ENCODE measurements around the gene SRRM4.

DNA sequence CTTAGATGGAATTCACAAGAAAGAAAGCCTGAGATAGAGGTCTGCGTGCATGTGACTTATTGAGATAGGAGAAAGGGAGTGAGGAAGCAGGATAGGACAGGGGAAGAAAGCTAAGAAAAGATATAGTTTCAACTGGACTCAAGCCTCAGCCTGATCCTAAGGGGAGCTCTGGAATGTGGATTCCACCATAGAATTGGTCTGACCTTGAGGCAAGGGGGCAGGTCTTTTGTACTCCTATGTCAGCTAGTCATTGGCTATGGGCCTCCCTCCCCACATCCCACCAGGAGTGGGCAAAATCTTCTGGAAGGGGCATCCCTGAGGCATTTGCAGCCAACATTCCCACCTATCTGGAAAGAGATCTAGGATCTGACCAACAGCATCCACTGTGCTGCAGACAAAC is 108.9 kb downstream of the SRRM4 start:
- no peak for TF ChIP-seq RAD21 (IDR thresholded peaks at IDR 0.05)
- no peak for TF ChIP-seq NR2F2 (IDR thresholded peaks at IDR 0.05)
- TF ChIP-seq, protein P1, sequence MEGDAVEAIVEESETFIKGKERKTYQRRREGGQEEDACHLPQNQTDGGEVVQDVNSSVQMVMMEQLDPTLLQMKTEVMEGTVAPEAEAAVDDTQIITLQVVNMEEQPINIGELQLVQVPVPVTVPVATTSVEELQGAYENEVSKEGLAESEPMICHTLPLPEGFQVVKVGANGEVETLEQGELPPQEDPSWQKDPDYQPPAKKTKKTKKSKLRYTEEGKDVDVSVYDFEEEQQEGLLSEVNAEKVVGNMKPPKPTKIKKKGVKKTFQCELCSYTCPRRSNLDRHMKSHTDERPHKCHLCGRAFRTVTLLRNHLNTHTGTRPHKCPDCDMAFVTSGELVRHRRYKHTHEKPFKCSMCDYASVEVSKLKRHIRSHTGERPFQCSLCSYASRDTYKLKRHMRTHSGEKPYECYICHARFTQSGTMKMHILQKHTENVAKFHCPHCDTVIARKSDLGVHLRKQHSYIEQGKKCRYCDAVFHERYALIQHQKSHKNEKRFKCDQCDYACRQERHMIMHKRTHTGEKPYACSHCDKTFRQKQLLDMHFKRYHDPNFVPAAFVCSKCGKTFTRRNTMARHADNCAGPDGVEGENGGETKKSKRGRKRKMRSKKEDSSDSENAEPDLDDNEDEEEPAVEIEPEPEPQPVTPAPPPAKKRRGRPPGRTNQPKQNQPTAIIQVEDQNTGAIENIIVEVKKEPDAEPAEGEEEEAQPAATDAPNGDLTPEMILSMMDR (IDR thresholded peaks at IDR 0.05; ENCODE audit: low read depth, low read length, missing input control), result no peak
- TF ChIP-seq FOXA1 (IDR thresholded peaks at IDR 0.05), result no peak
- no peak for TF ChIP-seq TAF1 (conservative IDR thresholded peaks at IDR 0.05)
- no peak for TF ChIP-seq SP1 (IDR thresholded peaks at IDR 0.05)
- no peak for TF ChIP-seq EGR1 (IDR thresholded peaks at IDR 0.05; ENCODE audit: low read depth in 2 of 2)
- no peak for TF ChIP-seq HNF4G (IDR thresholded peaks at IDR 0.05)
- no peak for TF ChIP-seq GABPA (IDR thresholded peaks at IDR 0.05 in 1 of 2, conservative IDR thresholded peaks at IDR 0.05 in 1 of 2)
- TF ChIP-seq, protein P2, sequence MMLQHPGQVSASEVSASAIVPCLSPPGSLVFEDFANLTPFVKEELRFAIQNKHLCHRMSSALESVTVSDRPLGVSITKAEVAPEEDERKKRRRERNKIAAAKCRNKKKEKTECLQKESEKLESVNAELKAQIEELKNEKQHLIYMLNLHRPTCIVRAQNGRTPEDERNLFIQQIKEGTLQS (IDR thresholded peaks at IDR 0.05), result no peak
- TF ChIP-seq JUND (IDR thresholded peaks at IDR 0.05), result no peak
- TF ChIP-seq, protein P3, sequence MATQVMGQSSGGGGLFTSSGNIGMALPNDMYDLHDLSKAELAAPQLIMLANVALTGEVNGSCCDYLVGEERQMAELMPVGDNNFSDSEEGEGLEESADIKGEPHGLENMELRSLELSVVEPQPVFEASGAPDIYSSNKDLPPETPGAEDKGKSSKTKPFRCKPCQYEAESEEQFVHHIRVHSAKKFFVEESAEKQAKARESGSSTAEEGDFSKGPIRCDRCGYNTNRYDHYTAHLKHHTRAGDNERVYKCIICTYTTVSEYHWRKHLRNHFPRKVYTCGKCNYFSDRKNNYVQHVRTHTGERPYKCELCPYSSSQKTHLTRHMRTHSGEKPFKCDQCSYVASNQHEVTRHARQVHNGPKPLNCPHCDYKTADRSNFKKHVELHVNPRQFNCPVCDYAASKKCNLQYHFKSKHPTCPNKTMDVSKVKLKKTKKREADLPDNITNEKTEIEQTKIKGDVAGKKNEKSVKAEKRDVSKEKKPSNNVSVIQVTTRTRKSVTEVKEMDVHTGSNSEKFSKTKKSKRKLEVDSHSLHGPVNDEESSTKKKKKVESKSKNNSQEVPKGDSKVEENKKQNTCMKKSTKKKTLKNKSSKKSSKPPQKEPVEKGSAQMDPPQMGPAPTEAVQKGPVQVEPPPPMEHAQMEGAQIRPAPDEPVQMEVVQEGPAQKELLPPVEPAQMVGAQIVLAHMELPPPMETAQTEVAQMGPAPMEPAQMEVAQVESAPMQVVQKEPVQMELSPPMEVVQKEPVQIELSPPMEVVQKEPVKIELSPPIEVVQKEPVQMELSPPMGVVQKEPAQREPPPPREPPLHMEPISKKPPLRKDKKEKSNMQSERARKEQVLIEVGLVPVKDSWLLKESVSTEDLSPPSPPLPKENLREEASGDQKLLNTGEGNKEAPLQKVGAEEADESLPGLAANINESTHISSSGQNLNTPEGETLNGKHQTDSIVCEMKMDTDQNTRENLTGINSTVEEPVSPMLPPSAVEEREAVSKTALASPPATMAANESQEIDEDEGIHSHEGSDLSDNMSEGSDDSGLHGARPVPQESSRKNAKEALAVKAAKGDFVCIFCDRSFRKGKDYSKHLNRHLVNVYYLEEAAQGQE (IDR thresholded peaks at IDR 0.05), result no peak
- TF ChIP-seq, protein P4, sequence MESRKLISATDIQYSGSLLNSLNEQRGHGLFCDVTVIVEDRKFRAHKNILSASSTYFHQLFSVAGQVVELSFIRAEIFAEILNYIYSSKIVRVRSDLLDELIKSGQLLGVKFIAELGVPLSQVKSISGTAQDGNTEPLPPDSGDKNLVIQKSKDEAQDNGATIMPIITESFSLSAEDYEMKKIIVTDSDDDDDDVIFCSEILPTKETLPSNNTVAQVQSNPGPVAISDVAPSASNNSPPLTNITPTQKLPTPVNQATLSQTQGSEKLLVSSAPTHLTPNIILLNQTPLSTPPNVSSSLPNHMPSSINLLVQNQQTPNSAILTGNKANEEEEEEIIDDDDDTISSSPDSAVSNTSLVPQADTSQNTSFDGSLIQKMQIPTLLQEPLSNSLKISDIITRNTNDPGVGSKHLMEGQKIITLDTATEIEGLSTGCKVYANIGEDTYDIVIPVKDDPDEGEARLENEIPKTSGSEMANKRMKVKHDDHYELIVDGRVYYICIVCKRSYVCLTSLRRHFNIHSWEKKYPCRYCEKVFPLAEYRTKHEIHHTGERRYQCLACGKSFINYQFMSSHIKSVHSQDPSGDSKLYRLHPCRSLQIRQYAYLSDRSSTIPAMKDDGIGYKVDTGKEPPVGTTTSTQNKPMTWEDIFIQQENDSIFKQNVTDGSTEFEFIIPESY (IDR thresholded peaks at IDR 0.05), result no peak

Data from liver (tissue), 3 donors.